ENCODE measurements around the gene INAFM1. TPM values are rescaled to one million over a fixed set of nuclear protein-coding genes. Genes with fewer than 3 reads are reported as not detected.
A peak's percentile ranks its signal among the peaks of the same experiment; 100 is the strongest.

The INAFM1 gene
- total and polyA plus RNA-seq, 9 of the 15 experiments (the other 6 are each of a cell fraction or from before 2014, with no cell fraction given) = 0.71 to 30.9 (median 3.1) TPM

GRCh38 chr19:47310819-47311218 lies 36.1 kb downstream of the INAFM1 start (continued):
- TF ChIP-seq IRF1 (CRISPR knock-in tag; IDR thresholded peaks at IDR 0.05; ENCODE audit: borderline replicate concordance) (no peak), RBM39 (optimal IDR thresholded peaks at IDR 0.05; ENCODE audit: low read depth, low read length) (no peak), DIDO1 (tag; IDR thresholded peaks at IDR 0.05; ENCODE audit: low read depth) (no peak), CTBP1 (IDR thresholded peaks at IDR 0.05; ENCODE audit: borderline replicate concordance) (peak; percentile 75), ZNF785 (CRISPR knock-in tag; IDR thresholded peaks at IDR 0.05) (no peak), CEBPG (CRISPR knock-in tag; IDR thresholded peaks at IDR 0.05) (peak; percentile 86), CEBPG (tag; conservative IDR thresholded peaks at IDR 0.05 in 1 of 2, IDR thresholded peaks at IDR 0.05 in 1 of 2) (peak; percentile 86 to 94), GABPA (tag; conservative IDR thresholded peaks at IDR 0.05; ENCODE audit: low read depth) (no peak), KLF10 (CRISPR knock-in tag; IDR thresholded peaks at IDR 0.05) (no peak), NR2F6 (CRISPR knock-in tag; IDR thresholded peaks at IDR 0.05) (no peak), ZBTB49 (CRISPR knock-in tag; IDR thresholded peaks at IDR 0.05; ENCODE audit: borderline replicate concordance) (no peak), HMGN3 (IDR thresholded peaks at IDR 0.05; ENCODE audit: borderline replicate concordance, extremely low read depth, insufficient read length, low read depth, low read length) (no peak), SRSF9 (IDR thresholded peaks at IDR 0.05; ENCODE audit: borderline replicate concordance, low read depth, low read length) (no peak), KDM5B (IDR thresholded peaks at IDR 0.05; ENCODE audit: insufficient replicate concordance, low read depth, low read length) (no peak), ZNF175 (CRISPR knock-in tag; IDR thresholded peaks at IDR 0.05; ENCODE audit: low read depth) (no peak), NCOR1 (IDR thresholded peaks at IDR 0.05) (no peak), TAF9B (IDR thresholded peaks at IDR 0.05; ENCODE audit: partially characterized antibody) (no peak), HDGF (IDR thresholded peaks at IDR 0.05) (no peak), ETV6 (IDR thresholded peaks at IDR 0.05; ENCODE audit: borderline replicate concordance in 1 of 2, low read depth in 2 of 2, low read length in 1 of 2) (no peak), ETV6 (CRISPR knock-in tag; IDR thresholded peaks at IDR 0.05; ENCODE audit: borderline replicate concordance) (no peak)
- TF ChIP-seq, protein P1, sequence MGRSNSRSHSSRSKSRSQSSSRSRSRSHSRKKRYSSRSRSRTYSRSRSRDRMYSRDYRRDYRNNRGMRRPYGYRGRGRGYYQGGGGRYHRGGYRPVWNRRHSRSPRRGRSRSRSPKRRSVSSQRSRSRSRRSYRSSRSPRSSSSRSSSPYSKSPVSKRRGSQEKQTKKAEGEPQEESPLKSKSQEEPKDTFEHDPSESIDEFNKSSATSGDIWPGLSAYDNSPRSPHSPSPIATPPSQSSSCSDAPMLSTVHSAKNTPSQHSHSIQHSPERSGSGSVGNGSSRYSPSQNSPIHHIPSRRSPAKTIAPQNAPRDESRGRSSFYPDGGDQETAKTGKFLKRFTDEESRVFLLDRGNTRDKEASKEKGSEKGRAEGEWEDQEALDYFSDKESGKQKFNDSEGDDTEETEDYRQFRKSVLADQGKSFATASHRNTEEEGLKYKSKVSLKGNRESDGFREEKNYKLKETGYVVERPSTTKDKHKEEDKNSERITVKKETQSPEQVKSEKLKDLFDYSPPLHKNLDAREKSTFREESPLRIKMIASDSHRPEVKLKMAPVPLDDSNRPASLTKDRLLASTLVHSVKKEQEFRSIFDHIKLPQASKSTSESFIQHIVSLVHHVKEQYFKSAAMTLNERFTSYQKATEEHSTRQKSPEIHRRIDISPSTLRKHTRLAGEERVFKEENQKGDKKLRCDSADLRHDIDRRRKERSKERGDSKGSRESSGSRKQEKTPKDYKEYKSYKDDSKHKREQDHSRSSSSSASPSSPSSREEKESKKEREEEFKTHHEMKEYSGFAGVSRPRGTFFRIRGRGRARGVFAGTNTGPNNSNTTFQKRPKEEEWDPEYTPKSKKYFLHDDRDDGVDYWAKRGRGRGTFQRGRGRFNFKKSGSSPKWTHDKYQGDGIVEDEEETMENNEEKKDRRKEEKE (IDR thresholded peaks at IDR 0.05; ENCODE audit: borderline replicate concordance in 1 of 2, control insufficient read depth in 1 of 2, low read depth in 2 of 2, low read length in 1 of 2) = no peak
- TF ChIP-seq, protein P2, sequence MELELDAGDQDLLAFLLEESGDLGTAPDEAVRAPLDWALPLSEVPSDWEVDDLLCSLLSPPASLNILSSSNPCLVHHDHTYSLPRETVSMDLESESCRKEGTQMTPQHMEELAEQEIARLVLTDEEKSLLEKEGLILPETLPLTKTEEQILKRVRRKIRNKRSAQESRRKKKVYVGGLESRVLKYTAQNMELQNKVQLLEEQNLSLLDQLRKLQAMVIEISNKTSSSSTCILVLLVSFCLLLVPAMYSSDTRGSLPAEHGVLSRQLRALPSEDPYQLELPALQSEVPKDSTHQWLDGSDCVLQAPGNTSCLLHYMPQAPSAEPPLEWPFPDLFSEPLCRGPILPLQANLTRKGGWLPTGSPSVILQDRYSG (tag; conservative IDR thresholded peaks at IDR 0.05; ENCODE audit: low read depth) = no peak

Data from K562 (cell line).